ENCODE measurements around the gene KLC1. TPM values are rescaled to one million over a fixed set of nuclear protein-coding genes. Genes with fewer than 3 reads are reported as not detected.
"Not testable (repeated sequence)": the region's sequence is repeated elsewhere in the genome, so short reads cannot be mapped to it uniquely, and the experiment has no call there.

KLC1 gene
- total and polyA plus RNA-seq, 10 of the 15 experiments (the other 5 are each of a cell fraction or from before 2014, with no cell fraction given) = 5.5 to 137 (median 76.1) TPM

- H3K9me3 ChIP-seq (replicated peaks; ENCODE audit: control insufficient read depth, insufficient read depth, low read length); RAD21 ChIA-PET (ENCODE audit: unreplicated experiment); DNase-seq (ENCODE audit: low read depth, low spot score); H3K27ac ChIP-seq (ENCODE audit: control insufficient read depth, insufficient read depth); H3K27me3 ChIP-seq (replicated peaks in 1 of 2; ENCODE audit: control insufficient read depth in 2 of 2, insufficient read depth in 2 of 2, low read length in 1 of 2); ATAC-seq; SMC1A ChIA-PET (ENCODE audit: uncharacterized antibody, unreplicated experiment); H3K9ac ChIP-seq (ENCODE audit: control insufficient read depth, insufficient read depth, low read length); H3K4me2 ChIP-seq (ENCODE audit: control insufficient read depth, insufficient read depth); H4K20me1 ChIP-seq (ENCODE audit: control insufficient read depth, insufficient read depth); H3K79me2 ChIP-seq (ENCODE audit: control insufficient read depth, insufficient read depth, low read length); H3K36me3 ChIP-seq (ENCODE audit: control insufficient read depth in 2 of 2, insufficient read depth in 2 of 2, low read length in 1 of 2); in situ Hi-C loops (cut with MboI); POLR2A ChIA-PET; H3K4me3 ChIP-seq; H2AFZ ChIP-seq (ENCODE audit: control insufficient read depth, low read depth, low read length); intact Hi-C loops (cut with micrococcal nuclease; ENCODE audit: unreplicated experiment); FAIRE-seq; BruUV-seq (replicated peaks): not testable (repeated sequence)
- H3K4me1 ChIP-seq (ENCODE audit: control insufficient read depth, insufficient read depth, low read length) = peaks cover 13% of the 10 kb centered on the region
- WGBS (ENCODE audit: insufficient coverage, insufficient replicate concordance, low lambda C conversion rate, missing lambda C conversion rate) = 88% methylated on average over 3 of the region's 4 CpGs
- CTCF ChIA-PET = interaction anchor here (1.2 kb wide), 1 partner anchor 30 kb away, joined by 4 read pairs; no protein-coding TSS in a partner anchor
Measured at GRCh38 chr14:103609081-103609480, 19.9 kb upstream of the KLC1 start.

- 63% methylated on average over 2 of the region's 2 CpGs for WGBS (ENCODE audit: insufficient coverage, insufficient replicate concordance, low lambda C conversion rate, missing lambda C conversion rate)
- Histone ChIP-seq H2AFZ (ENCODE audit: control insufficient read depth, low read depth, low read length) (no peak overlapping the region), H3K9me3 (replicated peaks; ENCODE audit: control insufficient read depth, insufficient read depth, low read length) (peaks cover 6% of the 10 kb centered on the region; the same call in 2 of the 3 replicates), H3K36me3 (ENCODE audit: control insufficient read depth in 2 of 2, insufficient read depth in 2 of 2, low read length in 1 of 2) (no peaks in the 10 kb centered on the region), H3K79me2 (ENCODE audit: control insufficient read depth, insufficient read depth, low read length) (no peaks in the 10 kb centered on the region), H3K4me2 (ENCODE audit: control insufficient read depth, insufficient read depth) (no peak overlapping the region), H3K4me1 (ENCODE audit: control insufficient read depth, insufficient read depth, low read length) (peaks cover 13% of the 10 kb centered on the region), H4K20me1 (ENCODE audit: control insufficient read depth, insufficient read depth) (no peaks in the 10 kb centered on the region), H3K4me3 (no peak overlapping the region), H3K27me3 (replicated peaks in 1 of 2; ENCODE audit: control insufficient read depth in 2 of 2, insufficient read depth in 2 of 2, low read length in 1 of 2) (no peaks in the 10 kb centered on the region), H3K27ac (ENCODE audit: control insufficient read depth, insufficient read depth) (no peak overlapping the region), H3K9ac (ENCODE audit: control insufficient read depth, insufficient read depth, low read length) (no peak overlapping the region)
- DNase-seq (ENCODE audit: low read depth, low spot score) (no peak), ATAC-seq (no peak), FAIRE-seq (no peak)
- BruUV-seq (replicated peaks) = no TSS peak
- in situ Hi-C loops (cut with MboI) = no loop called here
- no peak for TF ChIP-seq ZNF622 (IDR thresholded peaks at IDR 0.05)
- no peak for TF ChIP-seq ATF3 (IDR thresholded peaks at IDR 0.05; ENCODE audit: borderline replicate concordance, extremely low read depth, low read depth, low read length)
- no peak for TF ChIP-seq YBX1 (IDR thresholded peaks at IDR 0.05)
- ChIA-PET RAD21 (ENCODE audit: unreplicated experiment) (no interaction called here), POLR2A (no interaction called here), CTCF (interaction anchor here (0.6 to 1.2 kb wide), 3 partner anchors 92 to 307 kb away, joined by 3 read pairs; partner anchors contain the start of gene ZFYVE21), SMC1A (ENCODE audit: uncharacterized antibody, unreplicated experiment) (interaction anchor here (0.6 kb wide), 1 partner anchor 109 kb away, joined by 3 read pairs; no protein-coding TSS in a partner anchor)
- intact Hi-C loops (cut with micrococcal nuclease; ENCODE audit: unreplicated experiment) = no loop called here
Measured at GRCh38 chr14:103611215-103611614, 17.8 kb upstream of the KLC1 start.

All from GM12878 (cell line).